HG02970 (cell line): ENCODE measurements around the gene CFAP61.

Experiments
- ATAC-seq: cut with Tn5 transposase; IDR thresholded peaks from one replicate; pipeline ENCODE4 v1.9.1; 2021; ENCODE audit warnings: mild to moderate bottlenecking, moderate library complexity, moderate number of reproducible peaks; ENCODE audit not compliant: unreplicated experiment, low FRiP score

Gene CFAP61

GRCh38 chr20:20259533-20259932 is 207.2 kb downstream of the CFAP61 start:
- no peak for ATAC-seq

- no peak for ATAC-seq
Observed at GRCh38 chr20:20261159-20261558, 208.8 kb downstream of the CFAP61 start.

- ATAC-seq, result no peak
Observed at GRCh38 chr20:20265210-20265609, 212.9 kb downstream of the CFAP61 start.

- ATAC-seq, result no peak
Observed at GRCh38 chr20:20266552-20266951, 214.2 kb downstream of the CFAP61 start.

- ATAC-seq, result no peak
Observed at GRCh38 chr20:20267685-20268370, 215.5 kb downstream of the CFAP61 start.

GRCh38 chr20:20271271-20271670 is 218.9 kb downstream of the CFAP61 start:
- ATAC-seq, result no peak

- ATAC-seq, result no peak
Observed at GRCh38 chr20:20272686-20273085, 220.4 kb downstream of the CFAP61 start.

GRCh38 chr20:20273286-20273685 is 221.0 kb downstream of the CFAP61 start:
- no peak for ATAC-seq

- ATAC-seq, result no peak
Observed at GRCh38 chr20:20274821-20275220, 222.5 kb downstream of the CFAP61 start.

GRCh38 chr20:20275636-20276035 is 223.3 kb downstream of the CFAP61 start:
- ATAC-seq, result no peak

GRCh38 chr20:20276811-20277530 is 224.6 kb downstream of the CFAP61 start:
- ATAC-seq, result no peak

GRCh38 chr20:20277894-20278335 is 225.6 kb downstream of the CFAP61 start:
- no peak for ATAC-seq

- no peak for ATAC-seq
Observed at GRCh38 chr20:20286061-20286460, 233.7 kb downstream of the CFAP61 start.

GRCh38 chr20:20289331-20289730 is 237.0 kb downstream of the CFAP61 start:
- no peak for ATAC-seq

- no peak for ATAC-seq
Observed at GRCh38 chr20:20292472-20292871, 240.1 kb downstream of the CFAP61 start.

- ATAC-seq, result no peak
Observed at GRCh38 chr20:20293141-20293540, 240.8 kb downstream of the CFAP61 start.

- no peak for ATAC-seq
Observed at GRCh38 chr20:20293691-20294385, 241.5 kb downstream of the CFAP61 start.

GRCh38 chr20:20295621-20296498 is 243.5 kb downstream of the CFAP61 start:
- no peak for ATAC-seq

GRCh38 chr20:20297181-20297580 is 244.8 kb downstream of the CFAP61 start:
- ATAC-seq, result no peak

- no peak for ATAC-seq
Observed at GRCh38 chr20:20297752-20298151, 245.4 kb downstream of the CFAP61 start.
